Measurements from ENCODE around the gene SLC25A21.
A peak's percentile ranks its signal among the peaks of the same experiment; 100 is the strongest.

Gene SLC25A21

DNA sequence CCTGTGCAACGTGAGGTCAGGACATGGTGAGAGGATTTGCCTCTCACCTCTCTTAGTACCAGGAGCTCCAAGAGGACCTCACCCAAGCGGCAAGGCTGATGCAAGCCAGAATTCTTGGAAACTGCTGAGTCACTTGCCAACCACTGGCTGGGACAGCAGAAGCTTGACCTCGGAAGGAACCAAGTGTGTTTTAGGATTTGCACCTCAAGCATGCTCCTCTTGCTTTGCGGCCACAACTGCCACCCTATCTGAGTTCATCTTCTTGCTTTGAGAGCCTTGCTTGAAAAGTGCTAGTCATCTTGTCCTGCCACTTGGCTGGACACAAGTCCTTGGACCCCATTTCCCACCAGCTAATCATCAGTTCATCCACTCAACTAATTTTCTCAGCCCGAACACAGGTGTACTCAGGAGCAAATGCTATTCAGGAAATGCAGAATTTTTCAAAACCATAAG is 195.8 kb downstream of the SLC25A21 start:
- DNase-seq = no peak

DNA sequence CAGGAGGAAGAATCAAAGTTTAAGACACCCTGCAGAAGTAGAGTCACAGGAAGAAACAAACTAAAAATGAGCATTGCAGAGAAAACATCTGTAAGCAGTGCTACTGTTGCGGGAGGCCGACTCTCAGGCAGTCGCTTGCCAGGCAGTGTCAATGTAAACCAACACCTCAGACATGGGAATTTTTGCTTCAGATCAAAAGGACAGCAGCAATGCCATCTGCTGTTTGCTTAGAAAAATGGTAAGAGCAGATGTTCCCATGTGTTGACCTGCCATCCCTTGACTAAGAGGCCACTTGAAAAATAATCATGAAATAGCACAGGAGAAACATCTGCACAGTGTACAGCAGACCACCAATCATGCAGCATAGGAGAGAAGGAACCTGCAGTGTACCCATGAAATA is 196.6 kb downstream of the SLC25A21 start:
- no peak for DNase-seq

DNA sequence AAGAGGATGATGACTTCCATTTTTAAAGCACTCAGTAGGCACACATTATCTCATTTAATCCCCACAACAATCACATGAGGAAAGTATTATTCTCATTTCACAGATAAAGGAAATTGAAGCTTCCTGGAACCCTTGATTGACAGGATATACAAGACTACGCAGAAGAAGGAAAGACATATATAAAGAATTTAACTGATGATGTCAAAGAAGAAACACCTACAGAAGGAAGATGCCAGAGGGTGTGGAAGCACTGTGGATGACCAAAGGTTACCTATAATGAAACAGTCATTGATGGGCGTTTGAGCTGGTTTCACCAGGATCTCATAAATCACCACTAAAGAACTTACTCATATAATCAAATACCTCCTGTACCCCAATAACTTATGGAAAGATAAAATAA is 197.4 kb downstream of the SLC25A21 start:
- no peak for DNase-seq

DNA sequence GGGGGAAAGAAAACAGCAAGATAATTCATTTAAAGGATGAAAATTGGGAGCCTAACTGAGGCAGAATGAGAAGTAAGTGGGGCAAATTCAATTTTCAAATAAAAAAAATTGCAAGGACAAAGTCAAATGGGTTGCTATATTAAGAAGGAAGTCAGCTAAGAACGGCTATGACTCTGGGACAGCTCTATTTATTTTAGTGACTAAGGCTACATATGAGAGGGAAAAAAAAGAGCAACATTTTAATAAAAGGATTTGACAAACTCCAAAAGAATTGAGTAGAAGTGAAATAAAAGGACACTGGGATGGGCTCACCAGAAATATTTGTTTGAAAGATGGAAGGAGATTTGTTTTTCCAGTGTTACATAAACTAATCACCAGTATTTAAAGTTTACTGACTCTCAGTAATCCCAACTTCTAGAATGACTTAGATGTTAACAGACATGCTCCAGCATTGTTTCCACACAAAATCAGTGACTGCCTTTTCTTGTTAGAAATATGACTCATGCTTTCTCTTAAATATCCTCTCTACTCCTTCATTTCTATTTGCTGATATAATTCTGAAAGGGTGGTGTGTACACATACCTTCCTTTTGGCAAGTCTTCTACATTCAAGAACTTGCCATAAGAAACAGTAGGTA is 198.5 kb downstream of the SLC25A21 start:
- no peak for DNase-seq

DNA sequence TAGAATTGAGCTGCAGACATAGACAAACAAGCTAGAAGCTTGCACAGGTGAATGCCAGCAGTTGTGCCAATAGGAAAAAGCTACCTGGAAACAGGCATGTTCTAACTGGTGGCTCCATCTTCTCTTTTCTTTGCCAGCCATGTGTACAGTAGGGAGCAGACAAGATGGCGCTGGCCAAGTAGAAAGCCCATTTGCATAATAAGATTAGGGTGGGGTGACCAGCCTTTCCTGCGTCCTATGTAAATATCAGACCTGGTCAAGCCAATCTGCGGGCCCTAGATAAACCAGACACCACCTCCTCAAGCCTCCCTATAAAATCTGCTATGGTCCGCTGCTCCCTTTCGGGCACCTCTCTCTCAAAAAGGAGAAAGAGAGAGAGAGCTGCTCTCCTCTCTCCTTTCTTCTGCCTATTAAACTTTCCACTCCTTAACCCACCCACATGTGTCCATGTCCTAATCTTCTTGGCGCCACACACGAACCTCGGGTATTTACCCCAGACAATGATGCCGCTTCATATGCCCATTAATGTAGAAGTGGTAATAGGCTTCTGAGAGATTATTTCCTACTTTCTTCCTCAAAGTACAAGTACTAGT is 201.0 kb downstream of the SLC25A21 start:
- DNase-seq = no peak

DNA sequence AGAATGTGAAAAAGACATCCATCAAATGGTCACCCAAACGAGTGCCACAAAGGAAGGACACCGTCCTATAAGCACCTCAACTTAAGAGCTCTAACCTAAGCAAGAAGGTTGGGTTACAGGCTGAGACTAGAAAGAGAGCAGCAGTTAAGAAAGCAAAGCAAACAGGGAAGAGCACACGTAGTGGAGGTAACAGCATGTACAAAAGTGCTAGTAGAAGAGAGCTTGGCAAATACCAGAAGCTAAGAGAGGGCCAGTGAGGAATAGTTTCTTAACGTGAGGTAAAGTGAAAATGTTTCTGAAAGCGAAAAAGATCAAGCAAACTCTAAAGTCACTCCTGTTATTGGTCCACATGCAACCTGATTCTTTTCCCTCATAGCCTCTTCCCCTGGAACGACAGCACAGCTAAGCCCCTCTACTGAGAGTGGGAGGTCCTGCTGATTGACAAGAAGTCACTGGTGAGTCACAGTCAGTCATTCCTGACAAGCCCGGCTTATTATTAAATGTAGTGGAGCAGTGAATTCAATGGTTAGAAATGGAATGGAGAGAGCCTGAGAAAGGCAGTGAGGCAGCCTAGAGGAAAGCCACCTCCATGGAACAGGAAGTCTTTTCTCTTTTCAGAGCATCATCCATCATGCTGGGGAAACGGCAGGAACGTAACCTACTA is 204.4 kb downstream of the SLC25A21 start:
- DNase-seq = no peak

DNA sequence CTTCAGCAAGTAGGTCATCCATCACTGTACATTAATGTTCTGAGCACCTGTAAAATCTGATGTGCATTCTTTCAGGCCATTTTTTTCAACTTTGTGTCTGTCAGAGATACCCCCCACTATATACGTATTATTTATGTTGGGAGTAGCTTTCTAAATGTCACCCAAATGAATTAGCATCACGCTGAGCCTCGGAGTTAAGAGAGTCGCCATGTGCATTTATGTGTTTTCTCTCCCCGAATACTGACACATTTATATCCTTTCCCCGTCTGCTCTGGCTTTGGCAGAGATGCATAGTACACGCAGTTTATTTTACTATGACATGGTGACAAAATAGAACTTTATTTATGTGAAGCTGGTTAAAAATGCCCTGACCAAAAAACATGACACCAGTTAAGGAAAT is 216.4 kb downstream of the SLC25A21 start:
- DNase-seq = no peak

DNA sequence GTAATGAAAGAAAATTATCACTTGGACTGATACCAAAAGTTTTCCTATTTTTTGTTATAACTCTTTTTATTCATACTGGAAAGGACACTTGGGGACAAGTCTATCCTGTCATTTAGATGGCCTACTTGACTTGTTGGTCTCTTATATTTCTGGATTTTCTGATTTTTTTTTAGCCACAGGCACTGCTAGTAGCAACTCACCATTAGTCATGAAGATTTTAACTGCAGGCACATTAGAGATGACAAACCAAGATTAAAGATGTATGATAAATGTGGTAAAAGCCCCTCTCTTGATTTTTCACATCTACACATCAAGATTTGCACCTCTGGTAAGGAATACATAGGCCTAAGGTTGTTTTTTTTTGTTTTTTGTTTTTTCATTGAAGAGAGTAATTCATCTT is 217.0 kb downstream of the SLC25A21 start:
- no peak for DNase-seq

DNA sequence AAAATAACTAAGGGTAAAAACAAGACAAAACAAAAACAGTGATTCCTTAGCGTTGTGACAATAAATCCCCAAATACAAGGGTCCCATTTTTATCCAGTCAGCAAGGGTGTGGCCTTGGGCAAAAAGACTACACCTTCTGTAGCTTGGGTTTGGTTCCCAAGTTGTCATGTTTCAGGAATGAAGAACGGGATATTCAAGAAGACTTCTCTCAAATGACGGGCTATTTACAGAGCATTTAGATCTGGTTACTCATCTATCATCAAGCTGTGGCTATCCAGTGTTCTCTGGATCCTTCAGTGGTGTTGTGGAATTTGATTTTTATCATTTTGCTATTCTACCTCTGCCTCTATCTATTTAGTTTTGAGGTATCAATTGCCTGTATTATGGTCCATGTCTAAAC is 219.7 kb downstream of the SLC25A21 start:
- DNase-seq = no peak

DNA sequence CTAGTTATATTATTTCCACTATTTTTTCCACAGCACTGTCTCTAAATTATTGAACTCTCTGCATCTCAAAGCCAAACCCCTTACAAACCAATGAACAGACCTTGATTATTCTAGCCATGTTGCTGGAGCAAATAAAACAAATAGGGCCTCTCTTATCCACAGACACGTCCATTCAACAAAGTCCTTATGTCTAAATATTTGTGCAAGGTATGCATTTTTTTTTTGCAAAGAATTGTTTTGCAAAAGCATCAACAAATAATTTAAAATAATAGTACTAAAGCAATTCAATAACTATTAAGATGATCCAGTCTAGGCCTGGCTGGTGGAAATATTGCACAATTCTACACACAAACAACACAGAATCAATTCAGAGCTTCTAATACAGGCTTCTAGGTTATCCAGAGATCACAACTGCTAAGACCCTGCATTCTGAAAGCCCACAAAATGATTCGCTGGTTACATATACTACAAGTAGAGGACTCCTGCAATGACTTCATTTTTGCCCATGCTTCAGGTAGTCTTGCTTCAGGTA is 221.0 kb downstream of the SLC25A21 start:
- no peak for DNase-seq

DNA sequence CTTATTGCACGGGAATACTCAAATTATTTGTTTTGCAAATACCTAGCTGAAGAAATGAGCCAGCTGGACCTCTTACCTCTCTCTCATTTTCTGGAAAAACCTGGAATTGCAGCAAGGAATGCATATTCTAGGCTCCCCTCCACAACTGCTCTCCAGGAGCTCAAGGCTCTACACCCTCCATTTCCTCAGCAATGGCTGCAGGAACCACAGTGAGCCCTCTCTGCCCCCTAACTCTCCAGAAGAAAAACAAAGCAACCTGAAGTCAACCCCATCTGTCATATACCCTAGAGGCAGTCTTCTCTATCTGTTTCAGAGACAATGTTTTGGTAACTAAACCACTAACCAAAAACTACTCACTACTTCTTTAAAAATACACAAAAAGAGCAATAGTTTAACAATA is 221.6 kb downstream of the SLC25A21 start:
- no peak for DNase-seq

DNA sequence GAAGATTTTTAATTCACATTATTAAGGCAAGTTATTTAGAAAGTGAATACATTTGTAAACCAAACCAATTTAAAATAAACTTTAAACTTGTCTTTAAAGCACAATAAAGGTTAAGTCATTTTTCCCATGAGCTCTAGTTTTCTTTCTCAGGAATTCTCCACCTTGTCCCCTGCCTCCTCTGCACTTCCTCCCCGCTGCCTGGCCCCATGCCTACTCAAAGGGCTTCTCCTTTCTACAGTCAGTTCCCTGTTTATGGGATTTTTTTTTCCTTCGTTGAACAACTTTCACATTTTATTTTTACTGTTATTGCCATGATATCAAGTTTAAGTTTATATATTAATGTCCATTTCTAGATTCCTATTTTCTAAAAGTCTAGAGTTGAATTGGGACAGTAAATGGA is 223.0 kb downstream of the SLC25A21 start:
- DNase-seq = no peak

DNA sequence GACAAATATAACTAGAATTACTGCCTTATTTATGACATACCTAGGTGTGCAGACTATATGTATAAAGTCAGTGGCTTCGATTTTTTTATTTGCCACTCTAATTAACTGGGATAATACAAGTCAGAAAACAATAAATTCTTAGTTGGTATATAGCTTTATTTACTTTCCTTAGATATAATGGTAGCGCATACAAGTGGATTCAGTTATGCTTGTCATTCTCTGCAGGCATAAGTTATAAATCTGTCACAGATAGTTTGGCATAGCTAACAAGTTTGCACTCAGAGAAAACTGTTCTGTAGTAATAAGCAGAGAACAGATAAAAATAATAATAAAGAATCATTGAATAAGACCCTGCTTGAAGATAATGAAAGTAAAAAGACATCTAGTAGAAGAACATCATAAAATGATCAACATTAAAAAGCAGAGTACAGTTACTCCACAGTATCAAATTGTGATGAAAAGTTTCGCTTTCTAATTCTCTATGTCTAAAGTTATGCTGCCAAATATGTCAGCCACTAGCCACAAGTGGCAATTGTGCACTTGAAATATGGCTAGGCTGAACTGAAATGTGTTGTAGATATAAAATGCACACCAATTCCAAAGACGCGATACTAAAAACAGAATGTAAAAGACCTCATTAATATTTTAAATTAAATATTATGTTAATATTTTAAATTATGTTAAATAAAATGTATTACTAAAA is 224.1 kb downstream of the SLC25A21 start:
- no peak for DNase-seq

DNA sequence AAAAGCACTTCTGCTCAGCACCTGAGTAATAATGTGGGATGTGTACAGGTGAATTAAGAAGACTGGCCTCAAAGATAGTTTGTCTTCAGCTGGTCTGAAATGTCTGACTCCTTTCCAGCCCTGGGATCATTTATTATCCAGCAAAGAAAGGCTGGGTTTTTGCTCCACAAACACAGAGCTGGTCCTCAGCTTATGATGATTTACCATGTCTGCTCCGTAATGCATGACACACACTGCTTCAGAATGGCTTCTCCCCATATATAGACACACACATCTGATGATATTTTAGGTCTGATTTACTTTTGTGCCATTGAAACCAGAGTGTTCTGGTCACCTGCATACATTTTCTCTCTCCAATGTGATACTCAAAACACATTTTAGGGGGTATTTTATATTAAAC is 225.0 kb downstream of the SLC25A21 start:
- DNase-seq = no peak

DNA sequence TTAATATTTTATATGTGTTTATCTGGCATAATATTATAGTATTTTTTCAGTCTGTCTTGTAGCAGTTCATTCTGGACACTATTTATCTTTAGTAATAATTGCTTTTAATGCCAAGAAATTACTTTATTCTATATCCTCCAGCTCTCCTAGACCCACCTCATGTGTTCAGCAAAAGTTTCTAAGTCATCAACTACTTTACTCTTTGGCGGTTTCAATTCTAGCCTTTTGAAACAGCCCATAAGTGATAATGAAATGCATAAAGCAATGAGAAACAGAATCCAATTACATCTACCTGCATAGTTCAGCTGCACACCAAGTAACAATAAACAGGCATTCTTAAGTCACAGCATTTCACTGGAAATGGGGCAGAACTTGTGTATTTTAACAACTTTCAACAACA is 225.5 kb downstream of the SLC25A21 start:
- no peak for DNase-seq

DNA sequence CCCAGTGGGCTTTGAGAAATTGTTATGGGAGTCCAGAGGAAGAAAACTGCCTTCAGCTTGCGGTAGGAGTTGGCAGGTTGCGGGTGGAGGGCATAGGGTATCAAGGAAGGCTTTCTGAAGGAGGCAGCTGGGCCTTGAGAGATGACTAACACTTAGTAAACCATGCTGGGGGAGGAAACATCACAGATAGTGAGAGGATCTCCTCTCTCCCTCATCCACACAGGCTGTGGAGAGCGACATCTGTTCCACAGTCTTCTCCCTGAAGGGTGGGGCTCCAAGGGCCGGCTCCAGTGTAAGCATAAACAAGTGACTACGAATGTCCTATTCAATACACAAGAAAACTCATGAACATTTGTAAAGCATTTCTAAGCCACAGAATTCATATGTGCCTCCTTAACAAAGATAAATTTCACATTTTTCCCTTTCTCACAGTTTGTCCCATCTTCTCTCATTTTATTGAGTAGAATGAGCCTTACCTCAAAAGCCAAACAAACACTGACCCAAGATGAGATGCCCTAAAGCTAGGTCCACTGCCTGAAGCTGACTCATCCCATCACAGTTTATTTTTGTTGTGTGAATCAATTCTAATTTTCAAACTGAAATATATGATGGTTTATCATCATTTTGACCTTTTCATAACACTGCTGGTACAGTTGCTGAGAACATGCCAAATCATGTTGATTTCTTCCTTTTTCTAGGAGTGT is 227.9 kb downstream of the SLC25A21 start:
- no peak for DNase-seq

DNA sequence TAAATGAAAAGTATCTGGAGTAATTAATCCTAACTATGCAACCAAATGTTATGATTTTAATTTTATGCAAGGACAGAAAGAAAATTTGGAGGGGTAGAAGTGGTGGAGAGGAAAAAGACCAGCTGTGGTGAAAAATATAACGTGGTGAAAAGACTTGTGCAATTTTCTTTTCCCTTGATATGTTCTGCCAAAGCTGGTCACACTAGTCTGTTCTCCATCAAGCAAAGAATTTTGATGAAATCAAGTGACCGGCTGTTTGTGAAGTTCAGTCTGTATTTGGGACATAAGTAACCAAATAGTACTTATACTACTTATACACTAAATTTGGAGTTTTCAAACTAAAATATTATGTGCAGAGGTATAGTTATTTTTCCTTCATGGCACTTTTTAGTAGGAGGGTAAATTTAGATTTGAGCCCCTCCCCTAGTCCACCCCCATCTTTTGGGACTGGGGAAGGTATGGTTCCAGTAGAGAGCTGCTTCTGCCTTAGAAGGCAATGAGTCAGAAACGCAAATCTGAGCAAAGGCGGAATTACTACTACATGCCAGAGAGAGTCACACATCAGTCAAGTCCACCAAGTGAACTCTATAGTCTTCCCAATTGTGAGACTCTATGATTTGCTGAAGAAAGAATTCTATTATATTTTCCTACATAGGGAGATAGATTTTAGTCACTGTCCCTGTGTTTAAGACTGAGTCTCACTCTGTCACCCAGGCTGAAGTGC is 229.7 kb downstream of the SLC25A21 start:
- DNase-seq = no peak

DNA sequence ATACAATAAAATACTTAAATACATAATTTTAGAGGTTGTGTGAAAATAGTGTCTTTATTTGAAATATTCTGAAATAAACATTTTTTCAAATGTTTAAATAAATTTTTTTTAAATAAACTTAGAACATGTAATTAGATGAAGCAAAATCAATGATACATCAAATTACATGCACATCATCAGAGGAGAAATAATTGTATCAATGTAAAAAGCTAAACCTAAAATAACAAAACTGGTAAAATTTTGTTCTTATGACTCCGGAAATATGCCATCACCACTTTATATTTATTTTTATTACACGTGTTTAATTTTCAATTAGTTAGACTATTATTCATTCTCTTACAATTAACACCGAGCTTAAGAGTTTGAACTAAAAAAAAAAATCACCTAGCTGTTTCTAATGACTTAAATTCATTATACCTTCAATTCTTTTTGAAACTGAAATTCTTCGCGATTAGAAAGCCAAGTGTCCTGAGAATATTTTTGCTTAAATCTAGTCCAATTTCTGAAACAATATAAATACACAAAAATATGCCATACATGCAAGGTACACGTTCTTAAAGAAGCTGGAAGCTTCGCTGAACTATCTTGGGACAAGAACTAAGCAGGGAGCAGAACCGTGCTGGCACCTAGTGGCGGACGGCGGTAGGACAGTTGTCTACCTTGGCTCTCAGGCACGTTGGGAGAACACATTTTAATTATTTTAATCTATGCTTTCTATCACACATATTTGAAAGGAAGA is 230.5 kb downstream of the SLC25A21 start:
- DNase-seq = peak; percentile 54

DNA sequence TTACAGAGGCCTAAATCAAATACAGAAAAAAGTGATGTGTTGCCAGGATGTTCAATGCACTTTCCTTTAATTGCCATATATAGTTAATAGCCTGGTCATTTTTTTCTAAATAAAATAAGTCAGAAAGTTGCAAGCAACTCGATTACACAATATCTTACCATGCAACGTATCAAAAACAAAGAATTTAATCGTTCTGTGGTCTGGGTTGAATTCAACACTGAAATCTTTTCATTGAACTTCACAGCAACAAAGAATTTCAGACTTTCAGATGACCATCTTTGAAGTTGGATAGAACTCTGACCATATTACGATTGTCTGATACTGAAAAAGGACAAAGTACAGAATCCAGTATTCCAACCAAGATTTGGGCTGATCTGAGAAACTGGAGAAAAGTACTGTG is 231.9 kb downstream of the SLC25A21 start:
- no peak for DNase-seq

DNA sequence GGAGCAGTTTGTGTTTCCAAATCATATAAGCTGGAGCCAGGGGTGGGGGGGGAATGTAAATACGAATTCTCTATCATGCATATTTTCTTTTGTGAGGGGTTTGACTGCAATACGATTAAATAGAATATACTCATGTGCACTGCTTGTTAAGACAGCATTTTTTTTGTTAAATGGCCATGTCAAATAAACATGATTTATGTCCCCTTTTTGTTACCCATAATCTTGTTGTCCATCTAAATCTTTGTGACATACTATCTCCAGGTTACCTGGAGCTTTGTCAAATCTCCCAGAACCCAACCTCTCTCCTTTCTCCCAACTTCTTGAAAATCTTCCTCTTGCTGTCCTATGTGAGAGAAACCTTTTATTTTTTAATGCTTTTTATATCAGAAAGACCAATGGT is 233.1 kb downstream of the SLC25A21 start:
- no peak for DNase-seq

DNA sequence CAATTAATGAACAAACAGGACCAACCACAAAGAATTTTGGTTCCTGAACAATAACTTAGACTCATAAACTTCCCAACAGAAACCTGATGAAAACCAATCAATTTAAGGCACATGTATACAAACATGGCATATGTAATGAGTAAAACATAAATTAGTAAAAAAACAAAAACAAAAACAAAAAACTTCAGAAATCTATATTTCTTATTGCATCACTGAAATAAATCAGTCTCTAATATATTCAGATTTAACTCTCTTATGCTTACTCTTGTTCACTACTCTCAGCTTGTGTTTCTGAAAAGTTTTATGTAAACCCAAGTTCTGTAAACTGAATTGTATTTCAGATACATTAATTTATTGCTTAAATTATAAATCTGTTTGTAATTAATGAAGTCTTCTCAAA is 233.7 kb downstream of the SLC25A21 start:
- no peak for DNase-seq
